WTC11 (cell line): ENCODE data around the gene ERF. TPM values are rescaled to one million over a fixed set of nuclear protein-coding genes. Genes with fewer than 3 reads are reported as not detected.

Source experiments
- ATAC-seq: fragments of 200-7000 bp; cut with Tn5 transposase; 2 replicates; pipeline ENCODE4 v1.10.0; 2021; ENCODE audit warnings: mild to moderate bottlenecking, moderate library complexity
- CTCF ChIA-PET: fragments of 300-600 bp; sonication (Branson Sonifier 250); formaldehyde crosslinking; loops from one replicate; lab custom pipeline; 2021; ENCODE audit warnings: antibody characterized with exemption; lab: Charles Lee
- POLR2A ChIA-PET: fragments of 350-600 bp; sonication (Branson Sonifier 250); formaldehyde crosslinking; loops from one replicate; lab custom pipeline; 2021; ENCODE audit warnings: antibody characterized with exemption; lab: Charles Lee
- DNase-seq: peaks from one replicate; pipeline ENCODE4 v3.0.0; 2021; ENCODE audit warnings: low spot score
- H3K27ac Mint-ChIP-seq: 2 replicates; pipeline ENCODE4 v1.8.0; 2021; ENCODE audit warnings: mixed read lengths
- H3K27me3 Mint-ChIP-seq: 2 replicates; pipeline ENCODE4 v1.8.0; 2021; ENCODE audit warnings: low read depth, mild to moderate bottlenecking, moderate library complexity, mixed read lengths
- H3K36me3 Mint-ChIP-seq: 2 replicates; pipeline ENCODE4 v1.8.0; 2021; ENCODE audit warnings: mixed read lengths
- H3K4me1 Mint-ChIP-seq: 2 replicates; pipeline ENCODE4 v1.8.0; 2022; ENCODE audit warnings: mixed read lengths
- H3K4me3 Mint-ChIP-seq: 2 replicates; pipeline ENCODE4 v1.8.0; 2021; ENCODE audit warnings: mild to moderate bottlenecking, moderate library complexity, mixed read lengths
- H3K9me3 Mint-ChIP-seq: 2 replicates; pipeline ENCODE4 v1.8.0; 2021; ENCODE audit warnings: mixed read lengths
- E2F1 ChIP-seq: sonication (generic); formaldehyde crosslinking; IDR thresholded peaks from 2 replicates; pipeline ENCODE4 v1.8.0; 2022; ENCODE audit warnings: mild to moderate bottlenecking, missing genetic modification reagents
- E2F5 ChIP-seq: sonication (generic); formaldehyde crosslinking; IDR thresholded peaks from 2 replicates; pipeline ENCODE4 v1.8.1; 2022; ENCODE audit warnings: mild to moderate bottlenecking, moderate library complexity, missing genetic modification reagents
- NR3C1 ChIP-seq: sonication (generic); formaldehyde crosslinking; conservative IDR thresholded peaks from 2 replicates; pipeline ENCODE4 v1.8.1; 2023; ENCODE audit warnings: low read depth, mild to moderate bottlenecking, missing genetic modification reagents
- SMAD4 ChIP-seq: sonication (generic); formaldehyde crosslinking; IDR thresholded peaks from 2 replicates; pipeline ENCODE4 v1.8.0; 2022; ENCODE audit warnings: mild to moderate bottlenecking, missing genetic modification reagents
- STAT6 ChIP-seq: sonication (generic); formaldehyde crosslinking; conservative IDR thresholded peaks from 2 replicates; pipeline ENCODE4 v1.8.1; 2023; ENCODE audit warnings: mild to moderate bottlenecking, low read depth, missing genetic modification reagents, moderate library complexity
- USF1 ChIP-seq: sonication (generic); formaldehyde crosslinking; IDR thresholded peaks from 2 replicates; pipeline ENCODE4 v1.8.0; 2022; ENCODE audit warnings: mild to moderate bottlenecking, missing genetic modification reagents
- ZNF416 ChIP-seq: fragments of 250-450 bp; sonication (Bioruptor Pico); IDR thresholded peaks from 2 replicates; pipeline ENCODE4 v1.9.0; 2021; ENCODE audit warnings: mild to moderate bottlenecking, inconsistent platforms
- total RNA-seq: library from RNA; stranded (reverse); gene quantifications from 3 replicates; pipeline ENCODE4 v1.2.3, GENCODE V29; 2021
- TF ChIP-seq, protein P1 (sequence below): sonication (generic); formaldehyde crosslinking; IDR thresholded peaks from 2 replicates; pipeline ENCODE4 v1.8.0; 2022; ENCODE audit warnings: mild to moderate bottlenecking, missing genetic modification reagents
- TF ChIP-seq, protein P2 (sequence below): sonication (generic); formaldehyde crosslinking; IDR thresholded peaks from 2 replicates; pipeline ENCODE4 v1.8.0; 2023; ENCODE audit warnings: missing genetic modification reagents, mild to moderate bottlenecking, borderline replicate concordance
- TF ChIP-seq, protein P3 (sequence below): sonication (generic); formaldehyde crosslinking; IDR thresholded peaks from 2 replicates; pipeline ENCODE4 v1.8.0; 2022; ENCODE audit warnings: mild to moderate bottlenecking, missing genetic modification reagents
- TF ChIP-seq, protein P4 (sequence below): fragments of 200-600 bp; IDR thresholded peaks from 2 replicates; pipeline ENCODE4 v1.8.0; 2022; ENCODE audit warnings: antibody characterized with exemption
- TF ChIP-seq, protein P5 (sequence below): sonication (generic); formaldehyde crosslinking; IDR thresholded peaks from 2 replicates; pipeline ENCODE4 v1.8.1; 2022; ENCODE audit warnings: low read depth, mild to moderate bottlenecking, moderate library complexity, missing genetic modification reagents, borderline replicate concordance
- TF ChIP-seq, protein P6 (sequence below): sonication (generic); formaldehyde crosslinking; IDR thresholded peaks from 2 replicates; pipeline ENCODE4 v1.8.1; 2023; ENCODE audit warnings: mild to moderate bottlenecking, missing genetic modification reagents

Gene ERF
- total RNA-seq, 1 experiment from 2014 or later: 65.9 TPM

- POLR2A ChIA-PET: interaction anchor here (0.7 to 1.1 kb wide), 2 partner anchors 82 to 83 kb away, joined by 3 read pairs; no protein-coding TSS in a partner anchor
- TF ChIP-seq NR3C1 (no peak), SMAD4 (no peak), ZNF416 (CRISPR knock-in tag) (0 out of 2 replicates have a peak, but pooled peaks have one; percentile 48)
- TF ChIP-seq, protein P1, sequence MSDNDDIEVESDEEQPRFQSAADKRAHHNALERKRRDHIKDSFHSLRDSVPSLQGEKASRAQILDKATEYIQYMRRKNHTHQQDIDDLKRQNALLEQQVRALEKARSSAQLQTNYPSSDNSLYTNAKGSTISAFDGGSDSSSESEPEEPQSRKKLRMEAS: peak; percentile 58; the same call in 1 of the 2 replicates
- TF ChIP-seq, protein P2, sequence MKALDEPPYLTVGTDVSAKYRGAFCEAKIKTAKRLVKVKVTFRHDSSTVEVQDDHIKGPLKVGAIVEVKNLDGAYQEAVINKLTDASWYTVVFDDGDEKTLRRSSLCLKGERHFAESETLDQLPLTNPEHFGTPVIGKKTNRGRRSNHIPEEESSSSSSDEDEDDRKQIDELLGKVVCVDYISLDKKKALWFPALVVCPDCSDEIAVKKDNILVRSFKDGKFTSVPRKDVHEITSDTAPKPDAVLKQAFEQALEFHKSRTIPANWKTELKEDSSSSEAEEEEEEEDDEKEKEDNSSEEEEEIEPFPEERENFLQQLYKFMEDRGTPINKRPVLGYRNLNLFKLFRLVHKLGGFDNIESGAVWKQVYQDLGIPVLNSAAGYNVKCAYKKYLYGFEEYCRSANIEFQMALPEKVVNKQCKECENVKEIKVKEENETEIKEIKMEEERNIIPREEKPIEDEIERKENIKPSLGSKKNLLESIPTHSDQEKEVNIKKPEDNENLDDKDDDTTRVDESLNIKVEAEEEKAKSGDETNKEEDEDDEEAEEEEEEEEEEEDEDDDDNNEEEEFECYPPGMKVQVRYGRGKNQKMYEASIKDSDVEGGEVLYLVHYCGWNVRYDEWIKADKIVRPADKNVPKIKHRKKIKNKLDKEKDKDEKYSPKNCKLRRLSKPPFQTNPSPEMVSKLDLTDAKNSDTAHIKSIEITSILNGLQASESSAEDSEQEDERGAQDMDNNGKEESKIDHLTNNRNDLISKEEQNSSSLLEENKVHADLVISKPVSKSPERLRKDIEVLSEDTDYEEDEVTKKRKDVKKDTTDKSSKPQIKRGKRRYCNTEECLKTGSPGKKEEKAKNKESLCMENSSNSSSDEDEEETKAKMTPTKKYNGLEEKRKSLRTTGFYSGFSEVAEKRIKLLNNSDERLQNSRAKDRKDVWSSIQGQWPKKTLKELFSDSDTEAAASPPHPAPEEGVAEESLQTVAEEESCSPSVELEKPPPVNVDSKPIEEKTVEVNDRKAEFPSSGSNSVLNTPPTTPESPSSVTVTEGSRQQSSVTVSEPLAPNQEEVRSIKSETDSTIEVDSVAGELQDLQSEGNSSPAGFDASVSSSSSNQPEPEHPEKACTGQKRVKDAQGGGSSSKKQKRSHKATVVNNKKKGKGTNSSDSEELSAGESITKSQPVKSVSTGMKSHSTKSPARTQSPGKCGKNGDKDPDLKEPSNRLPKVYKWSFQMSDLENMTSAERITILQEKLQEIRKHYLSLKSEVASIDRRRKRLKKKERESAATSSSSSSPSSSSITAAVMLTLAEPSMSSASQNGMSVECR (CRISPR knock-in tag): 0 out of 2 replicates have a peak, but pooled peaks have one; percentile 49
- TF ChIP-seq, protein P3, sequence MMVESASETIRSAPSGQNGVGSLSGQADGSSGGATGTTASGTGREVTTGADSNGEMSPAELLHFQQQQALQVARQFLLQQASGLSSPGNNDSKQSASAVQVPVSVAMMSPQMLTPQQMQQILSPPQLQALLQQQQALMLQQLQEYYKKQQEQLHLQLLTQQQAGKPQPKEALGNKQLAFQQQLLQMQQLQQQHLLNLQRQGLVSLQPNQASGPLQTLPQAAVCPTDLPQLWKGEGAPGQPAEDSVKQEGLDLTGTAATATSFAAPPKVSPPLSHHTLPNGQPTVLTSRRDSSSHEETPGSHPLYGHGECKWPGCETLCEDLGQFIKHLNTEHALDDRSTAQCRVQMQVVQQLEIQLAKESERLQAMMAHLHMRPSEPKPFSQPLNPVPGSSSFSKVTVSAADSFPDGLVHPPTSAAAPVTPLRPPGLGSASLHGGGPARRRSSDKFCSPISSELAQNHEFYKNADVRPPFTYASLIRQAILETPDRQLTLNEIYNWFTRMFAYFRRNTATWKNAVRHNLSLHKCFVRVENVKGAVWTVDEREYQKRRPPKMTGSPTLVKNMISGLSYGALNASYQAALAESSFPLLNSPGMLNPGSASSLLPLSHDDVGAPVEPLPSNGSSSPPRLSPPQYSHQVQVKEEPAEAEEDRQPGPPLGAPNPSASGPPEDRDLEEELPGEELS: peak; percentile 25; the same call in 1 of the 2 replicates
- Mint-ChIP-seq H3K4me3 (peak overlapping the region; percentile 97), H3K27ac (peak overlapping the region; percentile 96), H3K9me3 (no peaks in the 10 kb centered on the region), H3K36me3 (peaks cover 32% of the 10 kb centered on the region), H3K4me1 (peaks cover 40% of the 10 kb centered on the region), H3K27me3 (no peaks in the 10 kb centered on the region; the same call in 1 of the 2 replicates)
- peak; percentile 33 for ATAC-seq
- peak; percentile 73 for DNase-seq
- CTCF ChIA-PET: interaction anchor here (0.9 to 1.2 kb wide), 7 partner anchors 11 to 188 kb away, joined by 3 to 6 read pairs (median 3); no protein-coding TSS in a partner anchor
Observed at GRCh38 chr19:42216653-42217519, 38.0 kb downstream of the ERF start.

DNA sequence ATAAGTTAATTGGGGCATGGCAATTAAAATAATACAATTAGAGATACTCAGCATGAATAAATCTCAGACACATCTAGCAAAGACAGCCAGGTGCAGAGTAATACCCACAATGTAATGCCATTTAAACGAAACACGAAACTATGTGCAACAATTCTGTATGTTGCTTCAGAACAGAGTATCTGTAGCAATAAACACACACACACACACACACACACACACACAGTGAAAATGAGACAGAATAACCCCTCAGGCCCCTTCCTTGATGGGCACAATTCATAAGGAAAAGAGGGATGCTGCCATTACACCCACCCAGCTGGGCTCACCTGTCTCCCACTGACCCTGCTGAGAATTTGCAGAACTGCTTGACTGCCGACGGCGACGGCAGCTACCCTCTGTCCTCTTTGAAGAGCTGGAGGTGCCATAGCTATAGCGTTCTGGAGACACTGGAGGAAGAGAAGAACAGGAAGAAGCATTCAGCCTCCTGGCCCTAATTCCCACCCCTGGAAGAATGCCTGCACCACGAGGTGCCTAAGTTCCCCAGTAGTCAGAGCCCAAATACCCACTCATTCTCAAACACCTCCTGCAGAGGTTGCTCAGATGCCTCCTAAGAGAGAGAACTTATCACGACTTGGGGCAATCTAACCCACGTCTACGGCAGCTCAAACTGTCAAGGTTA is 40.0 kb downstream of the ERF start:
- Mint-ChIP-seq H3K27me3 (no peaks in the 10 kb centered on the region; the same call in 1 of the 2 replicates), H3K4me1 (peaks cover 30% of the 10 kb centered on the region), H3K4me3 (peak overlapping the region; percentile 97; the same call in 1 of the 2 replicates), H3K27ac (peak overlapping the region; percentile 3; the same call in 1 of the 2 replicates), H3K9me3 (no peaks in the 10 kb centered on the region), H3K36me3 (peaks cover 34% of the 10 kb centered on the region)
- ChIA-PET CTCF (interaction anchor here (1.1 kb wide), 1 partner anchor 32 kb away, joined by 3 read pairs; no protein-coding TSS in a partner anchor), POLR2A (no interaction called here)
- DNase-seq (no peak), ATAC-seq (no peak)
- no peak for TF ChIP-seq E2F1 (CRISPR knock-in tag)
- TF ChIP-seq USF1 (CRISPR knock-in tag): no peak
- TF ChIP-seq, protein P4, sequence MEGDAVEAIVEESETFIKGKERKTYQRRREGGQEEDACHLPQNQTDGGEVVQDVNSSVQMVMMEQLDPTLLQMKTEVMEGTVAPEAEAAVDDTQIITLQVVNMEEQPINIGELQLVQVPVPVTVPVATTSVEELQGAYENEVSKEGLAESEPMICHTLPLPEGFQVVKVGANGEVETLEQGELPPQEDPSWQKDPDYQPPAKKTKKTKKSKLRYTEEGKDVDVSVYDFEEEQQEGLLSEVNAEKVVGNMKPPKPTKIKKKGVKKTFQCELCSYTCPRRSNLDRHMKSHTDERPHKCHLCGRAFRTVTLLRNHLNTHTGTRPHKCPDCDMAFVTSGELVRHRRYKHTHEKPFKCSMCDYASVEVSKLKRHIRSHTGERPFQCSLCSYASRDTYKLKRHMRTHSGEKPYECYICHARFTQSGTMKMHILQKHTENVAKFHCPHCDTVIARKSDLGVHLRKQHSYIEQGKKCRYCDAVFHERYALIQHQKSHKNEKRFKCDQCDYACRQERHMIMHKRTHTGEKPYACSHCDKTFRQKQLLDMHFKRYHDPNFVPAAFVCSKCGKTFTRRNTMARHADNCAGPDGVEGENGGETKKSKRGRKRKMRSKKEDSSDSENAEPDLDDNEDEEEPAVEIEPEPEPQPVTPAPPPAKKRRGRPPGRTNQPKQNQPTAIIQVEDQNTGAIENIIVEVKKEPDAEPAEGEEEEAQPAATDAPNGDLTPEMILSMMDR: no peak
- TF ChIP-seq E2F5 (CRISPR knock-in tag): no peak
- TF ChIP-seq, protein P5, sequence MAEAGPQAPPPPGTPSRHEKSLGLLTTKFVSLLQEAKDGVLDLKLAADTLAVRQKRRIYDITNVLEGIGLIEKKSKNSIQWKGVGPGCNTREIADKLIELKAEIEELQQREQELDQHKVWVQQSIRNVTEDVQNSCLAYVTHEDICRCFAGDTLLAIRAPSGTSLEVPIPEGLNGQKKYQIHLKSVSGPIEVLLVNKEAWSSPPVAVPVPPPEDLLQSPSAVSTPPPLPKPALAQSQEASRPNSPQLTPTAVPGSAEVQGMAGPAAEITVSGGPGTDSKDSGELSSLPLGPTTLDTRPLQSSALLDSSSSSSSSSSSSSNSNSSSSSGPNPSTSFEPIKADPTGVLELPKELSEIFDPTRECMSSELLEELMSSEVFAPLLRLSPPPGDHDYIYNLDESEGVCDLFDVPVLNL (CRISPR knock-in tag): no peak
- TF ChIP-seq STAT6: no peak
- TF ChIP-seq, protein P6, sequence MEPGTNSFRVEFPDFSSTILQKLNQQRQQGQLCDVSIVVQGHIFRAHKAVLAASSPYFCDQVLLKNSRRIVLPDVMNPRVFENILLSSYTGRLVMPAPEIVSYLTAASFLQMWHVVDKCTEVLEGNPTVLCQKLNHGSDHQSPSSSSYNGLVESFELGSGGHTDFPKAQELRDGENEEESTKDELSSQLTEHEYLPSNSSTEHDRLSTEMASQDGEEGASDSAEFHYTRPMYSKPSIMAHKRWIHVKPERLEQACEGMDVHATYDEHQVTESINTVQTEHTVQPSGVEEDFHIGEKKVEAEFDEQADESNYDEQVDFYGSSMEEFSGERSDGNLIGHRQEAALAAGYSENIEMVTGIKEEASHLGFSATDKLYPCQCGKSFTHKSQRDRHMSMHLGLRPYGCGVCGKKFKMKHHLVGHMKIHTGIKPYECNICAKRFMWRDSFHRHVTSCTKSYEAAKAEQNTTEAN (CRISPR knock-in tag): no peak
